Measurements from ENCODE around the gene R3HDM2.

GRCh38 chr12:57479043-57479375, 48.2 kb upstream of the R3HDM2 start:
- TF ChIP-seq RAD21 (IDR thresholded peaks at IDR 0.05) (no peak), CTCF (IDR thresholded peaks at IDR 0.05; ENCODE audit: low read depth, low read length, missing input control) (no peak), ZBTB33 (IDR thresholded peaks at IDR 0.05) (no peak), MAX (IDR thresholded peaks at IDR 0.05) (no peak)

Data from liver (tissue), 3 donors.